GM12878 (cell line): ENCODE results near the gene DIAPH1. TPM values are rescaled to one million over a fixed set of nuclear protein-coding genes. Genes with fewer than 3 reads are reported as not detected.

Experiments
- ATAC-seq: fragments of 200-7000 bp; cut with Tn5 transposase; 3 replicates; pipeline ENCODE4 v1.9.1; 2020; ENCODE audit warnings: mild to moderate bottlenecking, moderate library complexity
- BruUV-seq: library from RNA; stranded (reverse); fragments of 400-500 nt; replicated peaks from 2 replicates; lab custom pipeline; 2021; lab: Mats Ljungman, UMichigan
- CTCF ChIA-PET: fragments of 300-600 bp; sonication (Branson Sonifier 250); formaldehyde crosslinking; extraction: SDS; loops from one replicate; lab custom pipeline; 2021; ENCODE audit warnings: inconsistent platforms; lab: Yijun Ruan, JAX
- POLR2A ChIA-PET: fragments of 350-600 bp; formaldehyde crosslinking; extraction: SDS; loops from one replicate; lab custom pipeline; 2021; ENCODE audit warnings: inconsistent platforms; lab: Charles Lee
- RAD21 ChIA-PET: fragments of 300-600 bp; sonication (Branson Sonifier 250); formaldehyde crosslinking; loops from one replicate; lab custom pipeline; 2023; ENCODE audit warnings: antibody characterized with exemption; ENCODE audit not compliant: unreplicated experiment; lab: Charles Lee
- SMC1A ChIA-PET: fragments of 300-600 bp; sonication (Branson Sonifier 250); formaldehyde crosslinking; loops from one replicate; lab custom pipeline; 2023; ENCODE audit not compliant: unreplicated experiment, uncharacterized antibody; lab: Charles Lee
- DNase-seq: peaks from one replicate; pipeline ENCODE4 v3.0.0-alpha.2; 2011; ENCODE audit warnings: low read depth, low spot score
- FAIRE-seq: peaks from 3 replicates; lab custom pipeline; 2011; peaks lifted over from hg19 to GRCh38; lab: Jason Lieb, UNC
- H2AFZ ChIP-seq: 2 replicates; pipeline ENCODE4 v1.6.0; 2011; ENCODE audit warnings: low read depth, low read length, control low read depth; ENCODE audit not compliant: control insufficient read depth
- H3K27ac ChIP-seq: 2 replicates; pipeline ENCODE4 v1.5.1; 2011; ENCODE audit warnings: control low read depth; ENCODE audit not compliant: control insufficient read depth, insufficient read depth
- H3K27me3 ChIP-seq, 2 experiments: replicated peaks in 1 of 2; 2 replicates each; pipeline versions ENCODE4 v1.6.0 to v1.6.1; 2011; ENCODE audit warnings: low read length in 1 of 2; ENCODE audit not compliant: control insufficient read depth in 2 of 2, insufficient read depth in 2 of 2
- H3K36me3 ChIP-seq, 2 experiments: 2 replicates each; pipeline ENCODE4 v1.5.1; 2011; ENCODE audit warnings: low read length in 1 of 2; ENCODE audit not compliant: control insufficient read depth in 2 of 2, insufficient read depth in 2 of 2
- H3K4me1 ChIP-seq: 2 replicates; pipeline ENCODE4 v1.6.1; 2011; ENCODE audit warnings: mild to moderate bottlenecking, low read length, moderate library complexity, mixed read lengths; ENCODE audit not compliant: control insufficient read depth, insufficient read depth
- H3K4me2 ChIP-seq: 2 replicates; pipeline ENCODE4 v1.6.0; 2011; ENCODE audit warnings: control low read depth; ENCODE audit not compliant: control insufficient read depth, insufficient read depth
- H3K4me3 ChIP-seq: fragments of 200-600 bp; sonication (generic); 2 replicates; pipeline ENCODE4 v1.5.1; 2016
- H3K79me2 ChIP-seq: 2 replicates; pipeline ENCODE4 v1.6.0; 2011; ENCODE audit warnings: low read length; ENCODE audit not compliant: control insufficient read depth, insufficient read depth
- H3K9ac ChIP-seq: 2 replicates; pipeline ENCODE4 v1.8.0; 2011; ENCODE audit warnings: low read length, control low read depth, mixed read lengths; ENCODE audit not compliant: control insufficient read depth, insufficient read depth
- H3K9me3 ChIP-seq: replicated peaks from 3 replicates; pipeline ENCODE4 v1.5.1; 2011; ENCODE audit warnings: mild to moderate bottlenecking, low read length; ENCODE audit not compliant: control insufficient read depth, insufficient read depth
- H4K20me1 ChIP-seq: 2 replicates; pipeline ENCODE4 v1.6.0; 2011; ENCODE audit not compliant: control insufficient read depth, insufficient read depth
- BACH1 ChIP-seq: fragments of 450-650 bp; IDR thresholded peaks from 2 replicates; pipeline ENCODE4 v1.6.1; 2017; ENCODE audit warnings: mild to moderate bottlenecking, borderline replicate concordance
- BHLHE40 ChIP-seq, 2 experiments: fragments of 450-650 bp in 1 of 2; IDR thresholded peaks; 2 replicates each; pipeline ENCODE4 v1.6.1; 2011 to 2017; ENCODE audit warnings: low read depth in 2 of 2, borderline replicate concordance in 1 of 2, improper control_type of control experiment in 1 of 2, low read length in 1 of 2, mild to moderate bottlenecking in 1 of 2
- CHD4 ChIP-seq: fragments of 200-600 bp; sonication (generic); IDR thresholded peaks from 2 replicates; pipeline ENCODE4 v1.6.1; 2016; ENCODE audit warnings: mild to moderate bottlenecking
- CREM ChIP-seq: IDR thresholded peaks from 2 replicates; pipeline ENCODE4 v1.6.1; 2014; ENCODE audit warnings: antibody characterized with exemption, low read depth
- EGR1 ChIP-seq, 2 experiments: IDR thresholded peaks; 1 replicate in 1 of 2; 2 replicates in 1 of 2; pipeline ENCODE4 v1.6.1; 2011 to 2012; ENCODE audit warnings: low read depth in 2 of 2, low read length in 2 of 2, borderline replicate concordance in 1 of 2, mild to moderate bottlenecking in 1 of 2, moderate library complexity in 1 of 2
- ELK1 ChIP-seq: IDR thresholded peaks from 2 replicates; pipeline ENCODE4 v1.6.1; 2012; ENCODE audit warnings: low read depth, low read length, improper control_type of control experiment
- FOS ChIP-seq: IDR thresholded peaks from 3 replicates; pipeline ENCODE4 v1.6.1; 2011; ENCODE audit warnings: borderline replicate concordance; ENCODE audit not compliant: insufficient read length; ENCODE audit errors: extremely low read depth
- IRF4 ChIP-seq: IDR thresholded peaks from 2 replicates; pipeline ENCODE4 v1.6.1; 2011; ENCODE audit warnings: low read depth, low read length
- MLLT1 ChIP-seq: fragments of 450-650 bp; IDR thresholded peaks from 2 replicates; pipeline ENCODE4 v1.6.1; 2016; ENCODE audit warnings: mild to moderate bottlenecking
- NFYA ChIP-seq: IDR thresholded peaks from 2 replicates; pipeline ENCODE4 v1.6.1; 2011; ENCODE audit warnings: low read depth, mild to moderate bottlenecking, low read length, improper control_type of control experiment, borderline replicate concordance
- POLR2A ChIP-seq: IDR thresholded peaks from 2 replicates; pipeline ENCODE4 v1.6.1; 2011; ENCODE audit warnings: low read depth, mild to moderate bottlenecking, low read length
- SMAD1 ChIP-seq: fragments of 450-650 bp; IDR thresholded peaks from 2 replicates; pipeline ENCODE4 v1.6.1; 2018; ENCODE audit warnings: mild to moderate bottlenecking, low read depth; ENCODE audit not compliant: partially characterized antibody
- ZBED1 ChIP-seq: IDR thresholded peaks from 2 replicates; pipeline ENCODE4 v1.6.1; 2016; ENCODE audit warnings: borderline replicate concordance
- ZNF217 ChIP-seq: fragments of 450-650 bp; IDR thresholded peaks from 2 replicates; pipeline ENCODE4 v1.6.1; 2017; ENCODE audit warnings: antibody characterized with exemption, mild to moderate bottlenecking
- WGBS: methylation state at CpG from one replicate; pipeline ENCODE4 v1.1.6; 2016; ENCODE audit warnings: low lambda C conversion rate; ENCODE audit not compliant: insufficient replicate concordance, insufficient coverage; ENCODE audit errors: missing lambda C conversion rate; 5-methylcytosine and 5-hydroxymethylcytosine counted together
- in situ Hi-C: fragments of 300-500 bp; cut with MboI; formaldehyde crosslinking; loops from 9 replicates; pipeline ENCODE4 v1.14.3; 2018; ENCODE audit warnings: mixed read lengths
- intact Hi-C: fragments of 100-400 bp; cut with micrococcal nuclease; formaldehyde crosslinking; loops from one replicate; pipeline ENCODE4 v1.14.2; 2022; ENCODE audit not compliant: unreplicated experiment
- polyA plus RNA-seq, 11 experiments: library from polyadenylated mRNA; depleted of rRNA in 4 of 11; unstranded in 6 of 11; stranded (reverse) in 5 of 11; fragments of >200 nt; fragmentation: Nextera tagmentation in 4 of 11; fragmentation: Illumina TruSeq in 1 of 11; extraction: Ambion mirVana in 4 of 11; extraction: Trizol in 1 of 11; gene quantifications; 1 replicate in 1 of 11; 2 replicates in 10 of 11; pipeline versions ENCODE4 v1.2.1 to v1.2.3, GENCODE V29; 2011 to 2016; ENCODE audit warnings: inconsistent platforms in 2 of 11, missing spikeins in 2 of 11, low read depth in 1 of 11
- total RNA-seq, 4 experiments: library from RNA; depleted of rRNA in 3 of 4; stranded (reverse); fragments of >200 nt in 3 of 4; fragmentation: Illumina TruSeq in 1 of 4; extraction: Trizol in 1 of 4; gene quantifications; 2 replicates each; pipeline versions ENCODE4 v1.2.1 to v1.2.3, GENCODE V29; 2013 to 2021

Gene DIAPH1
- total and polyA plus RNA-seq, 10 of the 15 experiments (the other 5 are each of a cell fraction or from before 2014, with no cell fraction given), result 37.8 to 168 (median 59.0) TPM

- TF ChIP-seq IRF4, result no peak
- no peak for TF ChIP-seq ELK1
- TF ChIP-seq BACH1, result no peak
- TF ChIP-seq BHLHE40 (IDR thresholded peaks at IDR 0.05; ENCODE audit: borderline replicate concordance in 1 of 2, low read depth in 2 of 2, low read length in 1 of 2), result no peak
Measured at GRCh38 chr5:141596867-141597266, 21.9 kb downstream of the DIAPH1 start (continued).

GRCh38 chr5:141590127-141590526 is 28.7 kb downstream of the DIAPH1 start:
- Histone ChIP-seq H3K27me3 (no peaks in the 10 kb centered on the region), H3K4me1 (peaks cover 19% of the 10 kb centered on the region), H3K9ac (no peak overlapping the region), H3K9me3 (no peaks in the 10 kb centered on the region), H3K79me2 (peaks cover 27% of the 10 kb centered on the region), H3K27ac (no peak overlapping the region), H2AFZ (no peak overlapping the region), H3K4me2 (no peak overlapping the region), H3K4me3 (no peak overlapping the region), H3K36me3 (peaks cover 2 to 27% of the 10 kb centered on the region in 2 experiments), H4K20me1 (no peaks in the 10 kb centered on the region)
- ChIA-PET SMC1A (interaction anchor here (0.8 to 2.4 kb wide), 4 partner anchors 11 to 29 kb away, joined by 4 to 10 read pairs (median 6); partner anchors contain the start of gene DIAPH1), POLR2A (interaction anchor here (1.2 kb wide), 1 partner anchor 30 kb away, joined by 3 read pairs; no protein-coding TSS in a partner anchor), CTCF (interaction anchor here (1.0 to 8.7 kb wide), 4 partner anchors 22 to 46 kb away, joined by 3 to 517 read pairs (median 4); partner anchors contain the start of genes DIAPH1, HDAC3 and RELL2), RAD21 (interaction anchor here (0.8 kb wide), 1 partner anchor 220 kb away, joined by 3 read pairs; the partner anchor contains the start of gene PCDHGB3)
- intact Hi-C loops (loop anchor here (10.0 kb wide), 1 partner anchor 375 kb away; the partner anchor contains the start of gene RNF14), in situ Hi-C loops (no loop called here)
- 72% methylated on average over 2 of the region's 2 CpGs for WGBS
- DNase-seq (no peak), ATAC-seq (no peak), FAIRE-seq (no peak)
- BruUV-seq, result no TSS peak
- no peak for TF ChIP-seq NFYA
- TF ChIP-seq FOS, result no peak
- no peak for TF ChIP-seq SMAD1
- no peak for TF ChIP-seq ZNF217
- TF ChIP-seq CHD4, result no peak
- TF ChIP-seq POLR2A, result no peak
- TF ChIP-seq EGR1 (IDR thresholded peaks at IDR 0.05; ENCODE audit: borderline replicate concordance in 1 of 2, low read depth in 2 of 2, low read length in 2 of 2), result no peak
- no peak for TF ChIP-seq ZBED1
- no peak for TF ChIP-seq CREM
- TF ChIP-seq MLLT1, result no peak
